H1 (cell line): ENCODE data around the gene PXDN. TPM values are rescaled to one million over a fixed set of nuclear protein-coding genes. Genes with fewer than 3 reads are reported as not detected.
A peak's percentile ranks its signal among the peaks of the same experiment; 100 is the strongest.

Experiments used
- CBX5 ChIP-seq: fragments of 300-800, 300-1000 bp; sonication (generic); IDR thresholded peaks from 2 replicates; pipeline ENCODE4 v1.7.1; 2016; ENCODE audit warnings: antibody characterized with exemption, low read length, low read depth
- CHD7 ChIP-seq: fragments of 300-600 bp; sonication (generic); IDR thresholded peaks from 2 replicates; pipeline ENCODE4 v1.7.1; 2012; ENCODE audit warnings: low read length, moderate library complexity, mild to moderate bottlenecking, inconsistent platforms; ENCODE audit not compliant: insufficient replicate concordance
- HDAC2 ChIP-seq, 2 experiments: fragments of 300-600 bp in 1 of 2; sonication (generic) in 1 of 2; IDR thresholded peaks; 2 replicates each; pipeline ENCODE4 v1.6.1; 2011 to 2012; ENCODE audit warnings: low read depth in 2 of 2, low read length in 2 of 2, mild to moderate bottlenecking in 2 of 2, moderate library complexity in 2 of 2, borderline replicate concordance in 1 of 2, inconsistent platforms in 1 of 2
- NRF1 ChIP-seq: IDR thresholded peaks from 2 replicates; pipeline ENCODE4 v1.6.1; 2011; ENCODE audit warnings: mild to moderate bottlenecking, low read depth, low read length, improper control_type of control experiment
- POLR2A ChIP-seq, 2 experiments: IDR thresholded peaks; 1 replicate in 1 of 2; 2 replicates in 1 of 2; pipeline ENCODE4 v1.6.1; 2011; ENCODE audit warnings: low read depth in 2 of 2, low read length in 2 of 2, mild to moderate bottlenecking in 2 of 2; ENCODE audit errors: control extremely low read depth in 1 of 2
- POLR2AphosphoS5 ChIP-seq: IDR thresholded peaks from 2 replicates; pipeline ENCODE4 v1.6.1; 2011; ENCODE audit warnings: low read depth, low read length
- RAD21 ChIP-seq, 2 experiments: IDR thresholded peaks in 1 of 2; conservative IDR thresholded peaks in 1 of 2; 2 replicates each; pipeline ENCODE4 v1.6.1; 2011; ENCODE audit warnings: low read depth in 2 of 2, low read length in 2 of 2, improper control_type of control experiment in 1 of 2, inconsistent platforms in 1 of 2, mild to moderate bottlenecking in 1 of 2, moderate library complexity in 1 of 2
- RFX5 ChIP-seq: IDR thresholded peaks from 2 replicates; pipeline ENCODE4 v1.6.1; 2011; ENCODE audit warnings: low read depth, low read length, improper control_type of control experiment, borderline replicate concordance
- TAF7 ChIP-seq: optimal IDR thresholded peaks from 2 replicates; pipeline ENCODE3; 2011; ENCODE audit warnings: low read depth, mild to moderate bottlenecking, inconsistent platforms, low read length, moderate library complexity, borderline replicate concordance
- TCF12 ChIP-seq: IDR thresholded peaks from 2 replicates; pipeline ENCODE4 v1.6.1; 2011; ENCODE audit warnings: low read depth, mild to moderate bottlenecking, low read length
- polyA plus RNA-seq, 7 experiments: library from polyadenylated mRNA; depleted of rRNA in 3 of 7; stranded (reverse) in 5 of 7; unstranded in 2 of 7; fragments of >200 nt in 5 of 7; fragments of 200-250 nt in 2 of 7; gene quantifications; 1 replicate in 5 of 7; 2 replicates in 1 of 7; 4 replicates in 1 of 7; pipeline versions ENCODE4 v1.2.1 to v1.2.3, GENCODE V29; 2011 to 2013; ENCODE audit warnings: missing spikeins in 2 of 7, mixed read lengths in 2 of 7
- total RNA-seq: library from RNA; stranded (reverse); fragmentation: NEBNext Ultra II Directional; extraction: Animal tissue kit (Norgen Biotek cat#: 25700); gene quantifications from 2 replicates; pipeline ENCODE4 v1.2.1, GENCODE V29; 2021

Gene PXDN
- total and polyA plus RNA-seq, 2 of the 8 experiments (the other 6 are each of a cell fraction or from before 2014, with no cell fraction given): 104 to 141 TPM

- TF ChIP-seq CHD7 (no peak), NRF1 (no peak), TCF12 (peak; percentile 100), RAD21 (IDR thresholded peaks at IDR 0.05 in 1 of 2, conservative IDR thresholded peaks at IDR 0.05 in 1 of 2; ENCODE audit: low read depth in 2 of 2, low read length in 2 of 2) (peak in 1 of 2 experiments; percentile 6; a peak in 1 of 4 replicates), HDAC2 (IDR thresholded peaks at IDR 0.05; ENCODE audit: borderline replicate concordance in 1 of 2, low read depth in 2 of 2, low read length in 2 of 2) (peak in 1 of 2 experiments; percentile 70; a peak in 1 of 4 replicates), CBX5 (no peak), POLR2AphosphoS5 (peak; percentile 83), POLR2A (IDR thresholded peaks at IDR 0.05; ENCODE audit: control extremely low read depth in 1 of 2, low read depth in 2 of 2, low read length in 2 of 2) (peak; percentile 75 to 90), TAF7 (no peak), RFX5 (no peak)
Measured at GRCh38 chr2:1625281-1626001, 118.9 kb downstream of the PXDN start (continued).
